ENCODE data around the gene HS2ST1. TPM values are rescaled to one million over a fixed set of nuclear protein-coding genes. Genes with fewer than 3 reads are reported as not detected.
A peak's percentile ranks its signal among the peaks of the same experiment; 100 is the strongest.

HS2ST1 gene
- total and polyA plus RNA-seq, 10 of the 15 experiments (the other 5 are each of a cell fraction or from before 2014, with no cell fraction given) = 5.4 to 30.8 (median 18.6) TPM

DNA sequence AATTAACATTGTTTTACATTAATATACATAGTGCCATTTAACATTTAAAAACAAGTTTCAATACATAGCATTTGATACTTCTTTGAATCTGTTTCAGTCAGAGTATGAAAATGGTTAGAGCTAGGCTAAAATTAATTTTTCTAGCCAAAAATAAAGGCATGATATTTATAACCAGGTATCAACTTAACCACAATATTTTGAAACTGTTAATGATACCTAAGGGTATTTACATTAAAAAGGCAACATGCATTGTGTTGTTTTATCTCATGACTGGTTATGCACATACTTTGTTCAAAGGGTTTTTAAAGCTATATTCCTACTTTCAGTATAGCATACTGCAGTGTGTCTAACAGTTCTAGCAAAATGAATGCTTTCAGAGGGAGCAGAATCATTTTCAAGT lies 130.0 kb downstream of the HS2ST1 start (continued):
- TF ChIP-seq, protein P1, sequence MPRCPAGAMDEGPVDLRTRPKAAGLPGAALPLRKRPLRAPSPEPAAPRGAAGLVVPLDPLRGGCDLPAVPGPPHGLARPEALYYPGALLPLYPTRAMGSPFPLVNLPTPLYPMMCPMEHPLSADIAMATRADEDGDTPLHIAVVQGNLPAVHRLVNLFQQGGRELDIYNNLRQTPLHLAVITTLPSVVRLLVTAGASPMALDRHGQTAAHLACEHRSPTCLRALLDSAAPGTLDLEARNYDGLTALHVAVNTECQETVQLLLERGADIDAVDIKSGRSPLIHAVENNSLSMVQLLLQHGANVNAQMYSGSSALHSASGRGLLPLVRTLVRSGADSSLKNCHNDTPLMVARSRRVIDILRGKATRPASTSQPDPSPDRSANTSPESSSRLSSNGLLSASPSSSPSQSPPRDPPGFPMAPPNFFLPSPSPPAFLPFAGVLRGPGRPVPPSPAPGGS (IDR thresholded peaks at IDR 0.05; ENCODE audit: borderline replicate concordance, insufficient read depth, low read depth, low read length, poor library complexity, severe bottlenecking) = no peak
- TF ChIP-seq, protein P2, sequence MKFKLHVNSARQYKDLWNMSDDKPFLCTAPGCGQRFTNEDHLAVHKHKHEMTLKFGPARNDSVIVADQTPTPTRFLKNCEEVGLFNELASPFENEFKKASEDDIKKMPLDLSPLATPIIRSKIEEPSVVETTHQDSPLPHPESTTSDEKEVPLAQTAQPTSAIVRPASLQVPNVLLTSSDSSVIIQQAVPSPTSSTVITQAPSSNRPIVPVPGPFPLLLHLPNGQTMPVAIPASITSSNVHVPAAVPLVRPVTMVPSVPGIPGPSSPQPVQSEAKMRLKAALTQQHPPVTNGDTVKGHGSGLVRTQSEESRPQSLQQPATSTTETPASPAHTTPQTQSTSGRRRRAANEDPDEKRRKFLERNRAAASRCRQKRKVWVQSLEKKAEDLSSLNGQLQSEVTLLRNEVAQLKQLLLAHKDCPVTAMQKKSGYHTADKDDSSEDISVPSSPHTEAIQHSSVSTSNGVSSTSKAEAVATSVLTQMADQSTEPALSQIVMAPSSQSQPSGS (IDR thresholded peaks at IDR 0.05; ENCODE audit: low read length) = 0 out of 2 replicates have a peak, but pooled peaks have one; percentile 55
- TF ChIP-seq MTA2 (IDR thresholded peaks at IDR 0.05; ENCODE audit: low read depth) (0 out of 2 replicates have a peak, but pooled peaks have one; percentile 18), RBBP5 (conservative IDR thresholded peaks at IDR 0.05) (no peak), NRF1 (conservative IDR thresholded peaks at IDR 0.05; ENCODE audit: low read depth, low read length) (no peak)
- TF ChIP-seq, protein P3, sequence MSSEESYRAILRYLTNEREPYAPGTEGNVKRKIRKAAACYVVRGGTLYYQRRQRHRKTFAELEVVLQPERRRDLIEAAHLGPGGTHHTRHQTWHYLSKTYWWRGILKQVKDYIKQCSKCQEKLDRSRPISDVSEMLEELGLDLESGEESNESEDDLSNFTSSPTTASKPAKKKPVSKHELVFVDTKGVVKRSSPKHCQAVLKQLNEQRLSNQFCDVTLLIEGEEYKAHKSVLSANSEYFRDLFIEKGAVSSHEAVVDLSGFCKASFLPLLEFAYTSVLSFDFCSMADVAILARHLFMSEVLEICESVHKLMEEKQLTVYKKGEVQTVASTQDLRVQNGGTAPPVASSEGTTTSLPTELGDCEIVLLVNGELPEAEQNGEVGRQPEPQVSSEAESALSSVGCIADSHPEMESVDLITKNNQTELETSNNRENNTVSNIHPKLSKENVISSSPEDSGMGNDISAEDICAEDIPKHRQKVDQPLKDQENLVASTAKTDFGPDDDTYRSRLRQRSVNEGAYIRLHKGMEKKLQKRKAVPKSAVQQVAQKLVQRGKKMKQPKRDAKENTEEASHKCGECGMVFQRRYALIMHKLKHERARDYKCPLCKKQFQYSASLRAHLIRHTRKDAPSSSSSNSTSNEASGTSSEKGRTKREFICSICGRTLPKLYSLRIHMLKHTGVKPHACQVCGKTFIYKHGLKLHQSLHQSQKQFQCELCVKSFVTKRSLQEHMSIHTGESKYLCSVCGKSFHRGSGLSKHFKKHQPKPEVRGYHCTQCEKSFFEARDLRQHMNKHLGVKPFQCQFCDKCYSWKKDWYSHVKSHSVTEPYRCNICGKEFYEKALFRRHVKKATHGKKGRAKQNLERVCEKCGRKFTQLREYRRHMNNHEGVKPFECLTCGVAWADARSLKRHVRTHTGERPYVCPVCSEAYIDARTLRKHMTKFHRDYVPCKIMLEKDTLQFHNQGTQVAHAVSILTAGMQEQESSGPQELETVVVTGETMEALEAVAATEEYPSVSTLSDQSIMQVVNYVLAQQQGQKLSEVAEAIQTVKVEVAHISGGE (CRISPR knock-in tag; IDR thresholded peaks at IDR 0.05) = no peak
- TF ChIP-seq, protein P4, sequence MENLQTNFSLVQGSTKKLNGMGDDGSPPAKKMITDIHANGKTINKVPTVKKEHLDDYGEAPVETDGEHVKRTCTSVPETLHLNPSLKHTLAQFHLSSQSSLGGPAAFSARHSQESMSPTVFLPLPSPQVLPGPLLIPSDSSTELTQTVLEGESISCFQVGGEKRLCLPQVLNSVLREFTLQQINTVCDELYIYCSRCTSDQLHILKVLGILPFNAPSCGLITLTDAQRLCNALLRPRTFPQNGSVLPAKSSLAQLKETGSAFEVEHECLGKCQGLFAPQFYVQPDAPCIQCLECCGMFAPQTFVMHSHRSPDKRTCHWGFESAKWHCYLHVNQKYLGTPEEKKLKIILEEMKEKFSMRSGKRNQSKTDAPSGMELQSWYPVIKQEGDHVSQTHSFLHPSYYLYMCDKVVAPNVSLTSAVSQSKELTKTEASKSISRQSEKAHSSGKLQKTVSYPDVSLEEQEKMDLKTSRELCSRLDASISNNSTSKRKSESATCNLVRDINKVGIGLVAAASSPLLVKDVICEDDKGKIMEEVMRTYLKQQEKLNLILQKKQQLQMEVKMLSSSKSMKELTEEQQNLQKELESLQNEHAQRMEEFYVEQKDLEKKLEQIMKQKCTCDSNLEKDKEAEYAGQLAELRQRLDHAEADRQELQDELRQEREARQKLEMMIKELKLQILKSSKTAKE (IDR thresholded peaks at IDR 0.05; ENCODE audit: low read depth, poor library complexity, severe bottlenecking) = peak; percentile 39
